EH (cell line): ENCODE data around the gene SNX9.
"Not testable (repeated sequence)": the region's sequence is repeated elsewhere in the genome, so short reads cannot be mapped to it uniquely, and the experiment has no call there.

ENCODE experiments used
- DNase-seq: peaks from one replicate; pipeline ENCODE4 v3.0.0-alpha.2; 2015; ENCODE audit warnings: low read depth

SNX9 gene

GRCh38 chr6:157955675-157956074 is 132.6 kb downstream of the SNX9 start:
- DNase-seq: no peak

DNA sequence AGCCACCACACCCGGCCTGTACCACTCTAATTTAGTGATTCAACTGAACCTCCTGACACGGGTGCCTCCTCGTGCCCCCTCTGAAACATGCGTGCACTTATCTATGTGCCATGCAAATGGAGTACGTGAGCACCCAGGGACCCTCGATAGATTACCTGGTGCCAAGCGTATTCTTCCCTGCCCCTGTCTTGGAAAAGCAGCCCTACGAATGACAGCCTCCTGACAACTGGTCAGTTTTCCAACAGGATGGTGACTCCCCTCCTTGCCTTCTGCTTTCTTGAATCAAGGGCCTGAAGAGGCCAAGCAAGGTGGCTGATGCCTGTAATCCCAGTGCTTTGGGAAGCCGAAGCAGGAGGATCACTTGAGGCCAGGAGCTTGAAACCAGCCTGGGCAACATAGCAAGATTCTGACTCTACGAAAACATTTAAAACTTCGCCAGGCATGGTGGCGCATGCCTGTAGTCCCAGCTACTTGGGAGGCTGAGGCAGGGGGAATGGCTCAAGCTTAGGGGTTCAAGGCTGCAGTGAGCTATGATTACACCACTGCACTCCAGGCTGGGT is 133.2 kb downstream of the SNX9 start:
- no peak for DNase-seq

DNA sequence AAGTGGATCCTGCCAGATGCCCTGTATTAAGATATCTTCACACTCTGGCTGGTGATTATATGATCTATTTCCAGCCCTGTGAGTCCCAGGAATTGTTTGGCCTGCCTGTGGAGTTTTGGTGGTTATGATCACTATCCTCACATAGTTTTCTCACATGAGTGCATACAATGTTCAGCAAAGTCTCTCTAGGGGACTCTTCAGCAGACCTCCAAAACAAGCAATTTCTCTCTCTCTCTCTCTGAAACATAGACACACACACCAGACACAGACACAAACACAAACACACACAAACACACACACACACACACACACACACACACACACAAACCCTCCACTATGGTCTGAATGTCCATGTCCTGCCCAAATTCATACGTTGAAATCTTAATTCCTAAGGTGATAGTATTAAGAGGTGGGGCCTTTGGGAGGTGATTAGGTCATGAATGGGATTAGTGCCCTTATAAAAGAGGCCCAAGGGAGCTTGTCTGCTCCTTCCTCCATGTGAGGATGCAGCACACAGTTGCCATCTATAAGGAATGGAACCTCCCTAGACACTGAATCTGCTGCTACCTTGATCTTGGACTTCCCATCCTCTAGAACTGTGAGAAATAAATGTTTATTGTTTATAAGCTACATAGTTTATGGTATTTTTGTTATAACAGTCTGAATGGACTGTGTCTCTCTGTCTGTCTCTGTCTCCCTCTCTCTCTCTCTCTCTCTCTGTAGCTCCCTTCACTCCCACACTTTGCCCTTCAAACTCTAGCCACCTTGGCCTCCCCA is 136.6 kb downstream of the SNX9 start:
- no peak for DNase-seq

DNA sequence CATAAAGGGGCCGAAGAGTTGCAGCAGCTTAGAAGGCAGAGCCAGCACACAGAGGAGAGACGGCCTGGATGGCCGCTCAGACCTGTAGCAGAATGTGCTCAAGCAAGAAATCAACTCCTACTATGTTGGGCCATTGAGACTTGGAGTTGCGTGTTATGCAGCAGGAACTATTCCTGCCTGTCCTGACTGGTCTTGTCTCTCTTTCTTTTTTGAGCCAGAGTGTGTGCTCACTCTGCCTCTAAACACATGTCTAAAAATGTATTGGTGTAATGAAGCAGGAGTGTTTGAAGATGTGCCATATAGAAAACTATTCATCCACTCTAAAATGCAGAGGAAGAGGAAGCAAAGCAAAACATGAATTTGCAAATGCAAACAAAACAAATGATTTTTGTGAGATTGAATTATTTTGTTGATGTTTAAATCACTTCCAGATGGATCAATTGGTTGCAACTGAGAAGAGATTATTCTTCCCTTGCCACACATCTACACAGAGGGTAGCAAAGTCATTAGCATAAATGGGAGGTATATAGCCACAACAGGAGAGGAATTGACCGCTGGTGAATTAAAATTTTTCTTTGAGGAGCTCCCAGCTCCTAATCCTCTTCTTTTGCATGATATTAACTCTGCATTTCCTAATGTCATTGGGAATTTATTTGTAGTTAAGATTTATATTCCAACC is 138.2 kb downstream of the SNX9 start:
- DNase-seq: no peak

- no peak for DNase-seq
These were observed 139.0 kb downstream of the SNX9 start for GRCh38 chr6:157961832-157962575.

GRCh38 chr6:157962601-157963302 is 139.7 kb downstream of the SNX9 start:
- no peak for DNase-seq

GRCh38 chr6:157964100-157964499 is 141.1 kb downstream of the SNX9 start:
- DNase-seq: no peak

DNA sequence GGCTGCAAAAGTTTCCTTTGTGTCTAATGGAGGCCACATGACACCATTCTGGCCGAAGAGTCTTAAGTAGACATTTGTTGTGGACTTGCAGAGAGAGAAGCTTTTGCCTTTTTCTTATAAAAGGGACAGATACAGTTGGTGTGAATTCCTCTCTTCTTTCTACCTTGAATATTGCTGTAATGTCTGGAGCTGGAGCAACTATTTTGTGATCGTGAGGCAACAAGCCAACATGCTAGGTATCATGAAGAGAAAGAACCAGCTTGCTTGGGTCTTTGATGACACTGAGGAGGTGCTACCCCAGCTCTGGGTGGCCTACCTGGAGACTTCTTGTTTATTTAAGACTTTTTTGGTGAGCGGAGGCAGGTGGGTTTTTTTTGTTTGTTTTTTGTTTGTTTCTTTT is 142.3 kb downstream of the SNX9 start:
- no peak for DNase-seq

- no peak for DNase-seq
These were observed 143.5 kb downstream of the SNX9 start for GRCh38 chr6:157966589-157966977.

GRCh38 chr6:157967020-157967419 is 144.0 kb downstream of the SNX9 start:
- DNase-seq: no peak

- DNase-seq: no peak
These were observed 144.4 kb downstream of the SNX9 start for GRCh38 chr6:157967486-157967885.

- DNase-seq: not testable (repeated sequence)
These were observed 149.1 kb downstream of the SNX9 start for GRCh38 chr6:157972177-157972576.

DNA sequence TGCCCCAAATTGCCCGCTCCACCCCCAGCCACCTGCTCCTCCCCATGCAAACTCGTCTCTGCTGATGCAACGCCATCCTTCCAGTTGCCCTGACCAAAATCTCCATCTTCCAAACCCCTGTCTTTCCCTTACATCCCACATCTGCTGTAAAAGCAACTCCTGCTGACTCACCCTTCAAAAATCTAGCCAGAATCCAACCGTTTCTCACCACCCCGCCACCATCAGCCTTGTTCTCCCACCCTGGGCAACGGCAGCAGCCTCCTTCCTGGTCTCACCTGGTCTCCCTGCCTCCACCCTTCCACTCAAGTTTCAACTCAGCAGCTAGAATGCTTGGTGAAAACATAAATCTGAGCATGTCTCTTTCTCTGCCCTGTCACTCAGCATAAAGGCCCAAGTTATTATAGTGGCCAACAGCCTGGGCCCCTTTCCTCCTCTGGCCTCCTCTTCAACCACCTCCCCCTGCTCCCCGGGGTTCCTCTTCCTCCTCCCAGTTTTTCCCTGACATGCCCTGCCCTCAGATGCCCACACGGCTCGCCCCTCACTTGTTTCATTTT is 151.4 kb downstream of the SNX9 start:
- peak; percentile 72 for DNase-seq

DNA sequence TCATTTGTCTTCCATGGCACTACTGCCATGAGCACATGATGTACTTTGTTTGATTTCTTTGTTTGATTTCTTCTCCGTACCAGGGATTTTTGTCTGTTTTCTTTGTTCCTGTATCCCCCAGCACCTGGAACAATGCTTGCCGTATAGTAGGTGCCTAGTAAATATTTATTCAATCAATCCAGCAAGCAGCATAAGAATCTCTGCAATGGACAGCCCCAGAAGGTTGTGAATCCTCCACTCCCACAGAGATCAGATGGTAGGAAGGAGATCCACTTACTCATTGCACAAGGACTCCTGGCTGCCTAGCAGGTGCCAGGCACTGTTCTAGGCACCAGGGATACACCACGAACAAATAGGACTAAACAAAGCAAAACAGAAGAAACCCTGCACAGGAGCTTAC is 151.9 kb downstream of the SNX9 start:
- DNase-seq: no peak

DNA sequence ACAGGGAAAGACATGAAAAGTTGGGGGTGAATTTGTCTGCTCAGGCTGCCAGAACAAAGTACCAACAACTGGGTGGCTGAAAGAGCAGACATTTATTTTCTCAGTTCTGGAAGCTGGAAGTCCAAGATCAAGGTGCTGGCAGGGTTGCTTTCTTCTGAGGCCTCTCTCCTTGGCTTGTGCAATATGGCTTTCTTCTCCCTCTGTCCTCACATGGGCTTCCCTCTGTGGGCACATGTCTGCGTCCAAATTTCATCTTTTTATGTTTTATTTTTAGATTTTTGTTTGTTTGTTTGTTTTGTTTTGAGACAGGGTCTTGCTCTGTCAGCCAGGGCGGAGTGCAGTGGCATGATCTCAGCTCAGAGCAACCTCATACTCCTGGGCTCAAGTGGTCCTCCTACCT is 152.4 kb downstream of the SNX9 start:
- no peak for DNase-seq

GRCh38 chr6:157976345-157977175 is 153.5 kb downstream of the SNX9 start:
- no peak for DNase-seq

DNA sequence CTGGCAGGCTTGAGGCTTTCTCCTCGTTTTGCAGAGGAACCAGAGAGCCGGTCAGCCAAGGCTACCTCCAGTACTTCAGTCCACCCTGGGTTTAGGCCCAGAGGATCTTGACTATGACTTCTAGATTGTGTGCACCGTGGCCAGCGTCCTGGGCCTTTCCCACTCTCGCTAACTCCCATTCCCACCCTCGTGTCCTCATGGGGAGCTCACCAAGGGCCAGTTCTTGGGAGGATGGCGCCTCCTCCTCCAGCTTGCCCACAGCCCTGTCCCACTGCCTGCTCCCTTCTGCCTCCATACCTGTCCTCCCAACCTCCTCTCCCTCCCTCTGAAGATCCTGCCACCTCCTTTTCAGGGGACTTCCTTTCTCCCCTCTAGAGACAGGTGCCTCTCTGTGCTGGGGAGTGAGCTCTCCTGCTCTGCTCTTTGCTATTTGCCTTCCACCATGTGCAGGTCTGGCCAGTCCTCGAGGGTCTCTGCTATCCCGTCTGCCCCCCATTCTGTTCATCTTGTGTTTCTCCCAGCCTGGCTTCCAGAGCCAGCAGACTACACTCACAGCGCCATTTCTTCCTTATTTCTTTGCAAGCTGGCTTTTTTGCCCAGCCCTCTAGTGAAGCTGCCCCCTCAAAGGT is 154.2 kb downstream of the SNX9 start:
- no peak for DNase-seq

GRCh38 chr6:157978021-157978783 is 155.2 kb downstream of the SNX9 start:
- DNase-seq: peak; percentile 15

- DNase-seq: no peak
These were observed 157.5 kb downstream of the SNX9 start for GRCh38 chr6:157980288-157981131.
